Measurements from ENCODE around the gene MBD3L2B.

DNA sequence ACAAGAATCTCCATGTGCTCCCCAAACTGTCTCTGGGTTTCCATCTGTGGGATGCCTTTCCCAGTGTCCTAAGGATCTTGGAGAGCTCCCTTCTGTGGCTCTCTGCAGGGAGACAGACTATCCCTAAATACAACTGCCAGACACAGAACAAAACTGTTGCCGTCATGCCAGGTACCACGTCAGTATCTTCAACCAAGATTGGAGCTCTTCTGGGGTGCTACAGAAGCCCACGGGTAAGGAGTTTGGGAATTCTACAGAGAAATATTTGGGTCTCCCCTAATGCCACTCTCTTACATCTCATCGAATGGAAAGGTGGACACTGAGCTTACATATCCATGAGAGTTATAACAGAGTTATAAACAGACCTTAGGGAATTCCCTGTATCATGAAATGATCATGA is 42.1 kb upstream of the MBD3L2B start:
- TF ChIP-seq, protein P1, sequence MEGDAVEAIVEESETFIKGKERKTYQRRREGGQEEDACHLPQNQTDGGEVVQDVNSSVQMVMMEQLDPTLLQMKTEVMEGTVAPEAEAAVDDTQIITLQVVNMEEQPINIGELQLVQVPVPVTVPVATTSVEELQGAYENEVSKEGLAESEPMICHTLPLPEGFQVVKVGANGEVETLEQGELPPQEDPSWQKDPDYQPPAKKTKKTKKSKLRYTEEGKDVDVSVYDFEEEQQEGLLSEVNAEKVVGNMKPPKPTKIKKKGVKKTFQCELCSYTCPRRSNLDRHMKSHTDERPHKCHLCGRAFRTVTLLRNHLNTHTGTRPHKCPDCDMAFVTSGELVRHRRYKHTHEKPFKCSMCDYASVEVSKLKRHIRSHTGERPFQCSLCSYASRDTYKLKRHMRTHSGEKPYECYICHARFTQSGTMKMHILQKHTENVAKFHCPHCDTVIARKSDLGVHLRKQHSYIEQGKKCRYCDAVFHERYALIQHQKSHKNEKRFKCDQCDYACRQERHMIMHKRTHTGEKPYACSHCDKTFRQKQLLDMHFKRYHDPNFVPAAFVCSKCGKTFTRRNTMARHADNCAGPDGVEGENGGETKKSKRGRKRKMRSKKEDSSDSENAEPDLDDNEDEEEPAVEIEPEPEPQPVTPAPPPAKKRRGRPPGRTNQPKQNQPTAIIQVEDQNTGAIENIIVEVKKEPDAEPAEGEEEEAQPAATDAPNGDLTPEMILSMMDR (IDR thresholded peaks at IDR 0.05): no peak
- no peak for TF ChIP-seq POLR2A (IDR thresholded peaks at IDR 0.05)
